Kidney (tissue), 14 donors: ENCODE results near the gene IFT52. TPM values are rescaled to one million over a fixed set of nuclear protein-coding genes. Genes with fewer than 3 reads are reported as not detected.

Experiments used
- DNase-seq, 5 donors: peaks; one replicate each; pipeline ENCODE4 v3.0.0-alpha.2; 2013 to 2020
- FAIRE-seq: peaks from 2 replicates; lab custom pipeline; 2012; peaks lifted over from hg19 to GRCh38; lab: Jason Lieb, UNC
- H3K27ac ChIP-seq, 2 donors: one replicate each; pipeline ENCODE4 v1.7.0; 2013; ENCODE audit warnings: low read depth in 2 of 2, low read length in 2 of 2, inconsistent platforms in 1 of 2
- H3K27me3 ChIP-seq: one replicate; pipeline ENCODE4 v1.7.1; 2013; ENCODE audit warnings: low read length, inconsistent platforms; ENCODE audit not compliant: control insufficient read depth, insufficient read depth
- H3K36me3 ChIP-seq, 3 donors: one replicate each; pipeline versions ENCODE4 v1.7.0 to v1.7.1; 2013; ENCODE audit warnings: low read length in 3 of 3, control low read depth in 1 of 3, inconsistent platforms in 1 of 3; ENCODE audit not compliant: insufficient read depth in 3 of 3, control insufficient read depth in 2 of 3
- H3K4me1 ChIP-seq, 3 donors: one replicate each; pipeline versions ENCODE4 v1.7.0 to v1.7.1; 2013; ENCODE audit warnings: low read length in 3 of 3, inconsistent platforms in 1 of 3, low read depth in 1 of 3; ENCODE audit not compliant: control insufficient read depth in 2 of 3, insufficient read depth in 2 of 3
- H3K4me3 ChIP-seq, 3 donors: one replicate each; pipeline versions ENCODE4 v1.7.0 to v1.8.1; 2013; ENCODE audit warnings: low read length in 3 of 3, control low read depth in 1 of 3, inconsistent platforms in 1 of 3
- H3K9ac ChIP-seq, 3 donors: one replicate each; pipeline versions ENCODE4 v1.7.0 to v1.7.1; 2013; ENCODE audit warnings: low read length in 3 of 3, control low read depth in 1 of 3, inconsistent platforms in 1 of 3
- H3K9me3 ChIP-seq, 3 donors: one replicate each; pipeline versions ENCODE4 v1.7.0 to v1.7.1; 2013; ENCODE audit warnings: low read length in 3 of 3, control low read depth in 1 of 3, inconsistent platforms in 1 of 3; ENCODE audit not compliant: control insufficient read depth in 2 of 3, insufficient read depth in 1 of 3
- intact Hi-C: fragments of 100-400 bp; cut with DNase I; formaldehyde crosslinking; loops from one replicate; pipeline ENCODE4 v1.11.1; 2022
- polyA plus RNA-seq: library from polyadenylated mRNA; stranded (reverse); fragments of 350-450 nt; fragmentation: Illumina TruSeq; extraction: RNeasy Lipid Tissue Mini Kit (QIAGEN cat#74804); gene quantifications from one replicate; pipeline ENCODE4 v1.2.3, GENCODE V29; 2014; ENCODE audit warnings: low read depth, low replicate concordance; ENCODE audit not compliant: insufficient read depth
- total RNA-seq: library from RNA; stranded (reverse); fragmentation: NEBNext Ultra II Directional; extraction: Animal tissue kit (Norgen Biotek cat#: 25700); gene quantifications from one replicate; pipeline ENCODE4 v1.2.1, GENCODE V29; 2021
- TF ChIP-seq, protein P1 (sequence below): IDR thresholded peaks from 3 replicates; pipeline ENCODE4 v1.5.1; 2012; ENCODE audit warnings: mild to moderate bottlenecking, moderate library complexity, borderline replicate concordance; ENCODE audit not compliant: insufficient read depth; ENCODE audit errors: extremely low read depth
- donor health status: control.
- donor health status: control.
- donor health status: control.
- donor health status: control.
- donor health status: control.
- donor health status: DM: yes; HTN: yes; CAD: no.
- donor health status: Normal renal cell carcinoma (clear cell type).

The IFT52 gene
- total and polyA plus RNA-seq, 2 donors from 2014 or later, result 27.0 to 35.2 TPM

DNA sequence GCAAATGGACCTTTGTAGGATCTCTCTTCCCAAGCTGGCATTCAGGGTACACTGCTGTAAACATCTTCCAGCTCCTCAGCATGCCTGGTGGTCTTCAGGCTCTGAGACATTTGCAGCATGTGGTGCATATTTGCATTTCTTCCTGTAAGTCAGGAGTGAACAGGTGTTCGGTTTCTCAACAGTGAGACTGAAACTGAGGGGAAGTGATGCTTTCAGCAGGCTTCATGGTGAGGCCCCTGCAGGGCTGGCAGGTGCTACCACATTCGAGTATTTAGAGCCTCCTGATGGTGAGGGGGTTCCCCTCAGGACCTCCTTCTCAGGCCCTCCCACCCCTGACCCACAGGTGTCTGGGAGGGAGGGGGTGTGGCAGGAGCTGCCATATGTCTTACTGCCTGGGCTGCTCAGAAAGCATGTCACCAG, 91.3 kb downstream of the IFT52 start:
- Histone ChIP-seq H3K9me3 (no peaks in the 10 kb centered on the region), H3K4me3 (no peak overlapping the region), H3K27me3 (no peaks in the 10 kb centered on the region), H3K4me1 (no peaks in the 10 kb centered on the region), H3K36me3 (no peaks in the 10 kb centered on the region), H3K9ac (no peak overlapping the region), H3K27ac (no peak overlapping the region)
- DNase-seq (peak in 4 of 5 donors; percentile 41 to 57 (median 52)), FAIRE-seq (no peak)
- TF ChIP-seq, protein P1, sequence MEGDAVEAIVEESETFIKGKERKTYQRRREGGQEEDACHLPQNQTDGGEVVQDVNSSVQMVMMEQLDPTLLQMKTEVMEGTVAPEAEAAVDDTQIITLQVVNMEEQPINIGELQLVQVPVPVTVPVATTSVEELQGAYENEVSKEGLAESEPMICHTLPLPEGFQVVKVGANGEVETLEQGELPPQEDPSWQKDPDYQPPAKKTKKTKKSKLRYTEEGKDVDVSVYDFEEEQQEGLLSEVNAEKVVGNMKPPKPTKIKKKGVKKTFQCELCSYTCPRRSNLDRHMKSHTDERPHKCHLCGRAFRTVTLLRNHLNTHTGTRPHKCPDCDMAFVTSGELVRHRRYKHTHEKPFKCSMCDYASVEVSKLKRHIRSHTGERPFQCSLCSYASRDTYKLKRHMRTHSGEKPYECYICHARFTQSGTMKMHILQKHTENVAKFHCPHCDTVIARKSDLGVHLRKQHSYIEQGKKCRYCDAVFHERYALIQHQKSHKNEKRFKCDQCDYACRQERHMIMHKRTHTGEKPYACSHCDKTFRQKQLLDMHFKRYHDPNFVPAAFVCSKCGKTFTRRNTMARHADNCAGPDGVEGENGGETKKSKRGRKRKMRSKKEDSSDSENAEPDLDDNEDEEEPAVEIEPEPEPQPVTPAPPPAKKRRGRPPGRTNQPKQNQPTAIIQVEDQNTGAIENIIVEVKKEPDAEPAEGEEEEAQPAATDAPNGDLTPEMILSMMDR, result no peak
- intact Hi-C loops, result no loop called here

GRCh38 chr20:43682446-43682845, 91.7 kb downstream of the IFT52 start:
- no peak for FAIRE-seq
- DNase-seq, result no peak

GRCh38 chr20:43686820-43687219, 96.1 kb downstream of the IFT52 start:
- no peak for DNase-seq
- H3K4me1 ChIP-seq, result no peaks in the 10 kb centered on the region
- no peak overlapping the region for H3K27ac ChIP-seq
- no peak overlapping the region for H3K4me3 ChIP-seq
- H3K27me3 ChIP-seq, result no peaks in the 10 kb centered on the region
- no peaks in the 10 kb centered on the region for H3K36me3 ChIP-seq
- H3K9me3 ChIP-seq, result no peaks in the 10 kb centered on the region
- H3K9ac ChIP-seq, result no peak overlapping the region
- no peak for FAIRE-seq
- TF ChIP-seq, protein P1, result no peak
- intact Hi-C loops, result no loop called here

More at GRCh38 chr20:43682446-43682845, 91.7 kb downstream of the IFT52 start:
- Histone ChIP-seq H3K4me1 (no peaks in the 10 kb centered on the region), H3K27me3 (no peaks in the 10 kb centered on the region), H3K27ac (no peak overlapping the region), H3K36me3 (no peaks in the 10 kb centered on the region), H3K9me3 (no peaks in the 10 kb centered on the region), H3K4me3 (no peak overlapping the region), H3K9ac (no peak overlapping the region)
- TF ChIP-seq, protein P1, result no peak
- intact Hi-C loops, result no loop called here

DNA sequence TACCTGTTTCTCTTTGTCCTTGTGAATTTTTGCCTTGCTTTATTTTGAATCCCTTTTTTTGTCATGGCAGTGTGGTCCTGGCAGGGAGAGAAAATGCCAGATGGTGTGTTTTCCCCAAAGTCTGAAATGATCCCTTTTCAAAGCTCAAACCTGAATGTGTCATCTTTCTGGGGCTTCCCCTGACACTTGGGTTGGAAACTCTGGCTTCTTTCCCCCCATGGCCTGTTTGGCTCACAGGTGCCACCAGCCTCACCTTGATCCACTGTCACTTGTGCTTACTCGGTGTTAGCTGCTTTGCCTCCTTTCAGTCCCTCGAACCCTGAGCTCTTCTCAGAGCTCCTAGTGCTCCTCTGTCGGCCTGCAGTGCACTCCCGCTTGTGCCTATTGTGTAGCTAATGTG, 98.4 kb downstream of the IFT52 start:
- no peak overlapping the region for H3K4me3 ChIP-seq
- intact Hi-C loops, result no loop called here
- FAIRE-seq, result no peak

More for the DNA sequence above, 98.4 kb downstream of the IFT52 start:
- H3K4me1 ChIP-seq, result no peaks in the 10 kb centered on the region
- no peak overlapping the region for H3K27ac ChIP-seq
- no peaks in the 10 kb centered on the region for H3K9me3 ChIP-seq
- DNase-seq, result no peak
- H3K36me3 ChIP-seq, result no peaks in the 10 kb centered on the region
- no peak overlapping the region for H3K9ac ChIP-seq
- no peaks in the 10 kb centered on the region for H3K27me3 ChIP-seq
- TF ChIP-seq, protein P1, result no peak
